NCI-H526 treated with DMSO at 0.1 percent for 48 hours (cell line): ENCODE results near the gene EMD.

Experiments used
- DNase-seq: peaks from one replicate; lab custom pipeline; 2025; lab: John Stamatoyannopoulos, UW

EMD gene

GRCh38 chrX:154355094-154355775 lies 23.9 kb upstream of the EMD start:
- DNase-seq = no peak

- DNase-seq = no peak
Measured at GRCh38 chrX:154355776-154356140, 23.3 kb upstream of the EMD start.

- no peak for DNase-seq
Measured at GRCh38 chrX:154356596-154356995, 22.5 kb upstream of the EMD start.

- no peak for DNase-seq
Measured at GRCh38 chrX:154357205-154357604, 21.9 kb upstream of the EMD start.

DNA sequence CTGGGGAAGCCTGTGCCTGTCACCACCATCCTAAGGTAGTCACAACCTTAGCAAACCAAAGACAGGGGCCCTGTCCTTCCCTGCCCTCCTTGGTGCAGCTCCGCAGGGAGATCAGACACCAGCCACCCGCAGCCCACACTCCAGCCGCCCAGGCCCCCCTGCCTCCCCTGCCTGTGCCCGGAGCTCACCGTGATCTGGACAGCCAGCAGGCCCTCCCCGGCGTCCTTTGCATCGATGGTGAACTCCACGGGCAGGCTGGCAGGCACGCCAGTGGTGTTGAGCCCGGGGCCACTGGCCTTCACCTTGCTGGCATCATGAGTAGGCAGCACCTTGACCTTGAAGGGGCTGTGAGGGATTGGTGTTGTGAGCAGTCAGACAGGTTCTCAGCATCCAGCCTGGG lies 21.1 kb upstream of the EMD start:
- DNase-seq = no peak

- DNase-seq = no peak
Measured at GRCh38 chrX:154358829-154359228, 20.3 kb upstream of the EMD start.

DNA sequence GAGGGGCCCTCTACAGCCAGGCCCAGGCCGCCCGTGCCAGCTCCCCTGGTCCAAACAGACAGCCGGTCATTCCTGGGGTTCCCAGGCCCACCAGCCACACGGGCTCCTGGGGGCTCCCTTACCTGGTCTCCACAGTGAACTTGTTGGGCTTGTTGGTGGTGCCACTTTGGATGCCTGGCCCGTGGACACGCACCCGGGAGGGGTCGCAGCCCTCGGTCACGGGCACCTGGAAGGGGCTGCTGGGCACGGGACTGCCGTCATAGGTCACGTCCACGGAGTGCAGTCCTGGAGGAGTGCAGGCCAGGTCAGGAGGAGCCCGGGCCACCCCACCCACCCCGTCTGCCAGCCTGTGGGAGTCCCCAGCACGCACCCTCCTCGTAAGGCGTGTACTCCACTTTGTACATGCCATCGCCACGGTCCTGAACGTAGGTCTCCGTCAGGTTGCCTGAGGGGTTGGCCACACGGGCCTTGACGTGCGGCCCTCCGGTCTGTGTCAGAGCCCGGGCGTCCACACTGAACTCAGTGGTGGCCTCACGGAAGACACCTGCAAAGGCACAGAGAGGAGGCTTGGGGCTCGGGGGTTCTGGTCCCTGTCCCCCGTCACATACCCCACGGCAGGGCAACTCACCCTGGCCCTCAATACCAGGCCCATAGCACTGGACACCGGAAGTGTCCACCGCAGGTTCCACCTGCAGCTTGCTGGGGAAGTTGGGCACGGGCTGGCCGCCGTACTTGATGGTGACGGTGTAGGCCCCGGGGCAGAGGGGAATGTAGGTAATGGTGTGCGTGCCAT lies 19.5 kb upstream of the EMD start:
- DNase-seq = no peak

DNA sequence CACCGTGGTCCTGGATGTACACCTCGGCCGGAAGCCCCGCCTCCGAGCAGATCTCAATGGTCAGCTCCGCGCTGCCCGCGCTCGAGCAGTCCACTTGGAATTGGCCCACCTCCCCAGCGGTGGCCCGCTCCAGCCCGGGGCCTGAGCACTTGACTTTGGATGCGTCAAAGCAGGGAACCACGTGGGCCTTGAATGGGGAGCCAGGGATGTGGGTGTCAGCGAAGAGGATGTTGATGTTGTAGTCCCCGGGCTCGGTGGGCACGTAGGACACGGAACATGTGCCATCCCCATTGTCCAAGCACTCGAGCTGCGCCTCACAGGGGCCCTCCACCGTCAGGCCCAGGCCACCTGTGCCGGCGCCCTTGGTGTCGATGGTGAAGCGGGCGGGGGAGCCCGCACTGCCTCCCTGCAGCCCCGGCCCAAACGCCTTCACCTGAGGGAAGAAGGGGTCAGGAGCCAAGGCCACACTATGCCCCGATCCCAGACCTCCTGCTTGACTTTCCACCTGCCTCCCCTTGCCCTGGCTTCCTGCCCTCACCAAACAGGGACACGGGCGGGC lies 18.9 kb upstream of the EMD start:
- no peak for DNase-seq

DNA sequence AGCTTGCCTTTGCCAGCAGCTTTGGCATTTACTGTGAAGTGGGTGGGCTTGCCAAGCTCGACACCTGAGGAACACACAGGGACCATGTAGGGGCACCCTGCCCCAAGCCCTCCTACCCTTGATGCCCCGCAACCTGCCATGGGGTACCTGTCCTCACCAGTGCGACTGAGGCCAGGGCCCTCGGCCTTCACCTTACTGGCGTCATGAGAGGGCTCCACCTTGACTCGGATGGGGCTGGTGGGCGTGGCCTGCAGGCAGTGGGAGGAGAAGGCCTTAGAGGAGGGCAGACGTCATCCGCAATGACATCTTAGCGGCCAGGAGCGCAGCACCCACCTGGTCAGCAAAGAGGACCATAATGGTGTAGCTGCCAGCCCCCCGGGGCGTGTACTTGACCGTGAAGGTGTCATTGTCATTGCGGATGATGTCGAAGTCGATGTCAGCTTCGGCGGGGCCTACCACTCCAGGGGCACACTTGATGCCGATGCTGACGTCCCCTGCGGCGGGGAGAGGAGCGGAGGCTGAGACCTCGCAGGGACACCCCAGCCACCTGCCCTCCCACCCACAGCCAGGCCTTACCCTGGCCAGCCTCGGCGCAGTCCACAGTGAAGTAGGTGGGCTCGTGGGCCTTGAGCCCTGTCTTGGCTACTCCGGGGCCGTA lies 16.9 kb upstream of the EMD start:
- DNase-seq = no peak

GRCh38 chrX:154363706-154364439 lies 15.2 kb upstream of the EMD start:
- no peak for DNase-seq

- no peak for DNase-seq
Measured at GRCh38 chrX:154365052-154365600, 14.0 kb upstream of the EMD start.

GRCh38 chrX:154365997-154366665 lies 13.0 kb upstream of the EMD start:
- no peak for DNase-seq

DNA sequence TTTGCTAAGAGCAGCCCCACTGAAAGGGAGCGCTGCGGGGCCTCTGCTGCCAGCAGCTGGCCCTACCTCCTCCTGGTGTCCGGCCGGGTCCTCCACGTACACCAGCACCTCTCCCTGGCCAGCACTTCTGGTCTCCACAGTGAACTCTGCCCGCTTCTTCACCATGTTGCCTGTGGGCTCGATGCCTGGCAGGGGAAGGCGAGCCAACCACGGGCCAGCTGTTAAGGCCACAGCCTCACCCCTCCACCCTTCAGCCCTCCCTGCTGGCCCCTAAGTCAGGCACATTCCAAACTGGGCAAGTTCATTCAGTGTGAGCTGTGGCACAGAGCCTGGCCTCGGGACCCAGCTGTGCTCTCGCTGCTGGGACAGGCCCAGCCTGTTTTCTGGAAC lies 12.4 kb upstream of the EMD start:
- no peak for DNase-seq

GRCh38 chrX:154367474-154368308 lies 11.4 kb upstream of the EMD start:
- DNase-seq = no peak

DNA sequence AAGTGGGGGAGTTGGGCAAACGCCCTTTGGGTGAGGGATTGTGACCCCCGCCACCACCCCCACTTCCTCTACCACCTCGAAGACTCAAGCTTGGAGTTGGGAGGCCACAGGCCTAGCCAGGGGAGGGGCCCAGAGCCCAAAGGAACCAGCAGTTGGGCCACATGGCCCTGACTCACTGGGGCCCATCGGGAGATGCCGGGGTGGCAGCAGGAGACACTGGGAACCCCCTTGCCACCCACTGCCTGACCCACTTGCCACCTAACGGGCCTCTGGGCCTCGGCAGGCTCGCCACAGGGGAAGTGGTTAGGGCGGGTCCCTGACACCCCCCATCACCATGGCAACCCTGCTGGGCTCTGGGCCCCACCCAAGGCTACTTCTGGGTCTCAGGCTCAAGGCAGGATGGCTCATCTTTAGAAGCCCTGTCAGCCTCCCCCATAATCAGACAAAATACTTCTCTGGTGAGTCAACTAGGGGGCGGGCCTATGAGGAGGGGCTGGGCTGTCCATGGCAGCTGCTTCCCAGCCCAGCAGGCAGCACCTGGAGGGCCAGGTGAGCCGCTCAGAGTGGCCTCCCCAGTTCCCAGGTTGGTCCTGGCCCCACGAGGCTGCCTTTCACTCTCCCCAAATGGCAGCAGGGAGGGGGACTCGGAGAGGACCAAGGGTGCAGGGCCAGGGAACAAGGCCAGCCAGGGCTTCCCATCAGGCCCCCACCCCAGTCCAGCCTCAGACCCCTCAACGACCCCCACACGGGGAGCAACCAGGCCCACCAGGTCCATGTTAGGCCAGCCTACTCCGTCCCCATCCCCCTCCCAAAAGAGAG lies 10.3 kb upstream of the EMD start:
- DNase-seq = no peak

GRCh38 chrX:154369449-154370299 lies 9.4 kb upstream of the EMD start:
- no peak for DNase-seq

- no peak for DNase-seq
Measured at GRCh38 chrX:154370300-154371016, 8.6 kb upstream of the EMD start.
